SH-SY5Y (cell line): ENCODE measurements around the gene METTL24.

Experiments
- GATA2 ChIP-seq: IDR thresholded peaks from 2 replicates; pipeline ENCODE4 v1.6.1; 2011; ENCODE audit warnings: mild to moderate bottlenecking, low read depth, low read length
- GATA3 ChIP-seq: IDR thresholded peaks from 2 replicates; pipeline ENCODE4 v1.6.1; 2011; ENCODE audit warnings: low read depth, mild to moderate bottlenecking, low read length, moderate library complexity

The METTL24 gene

GRCh38 chr6:110285306-110286060 is 72.7 kb downstream of the METTL24 start:
- TF ChIP-seq GATA3 (no peak), GATA2 (no peak)

GRCh38 chr6:110284855-110285254 is 73.3 kb downstream of the METTL24 start:
- no peak for TF ChIP-seq GATA3
- no peak for TF ChIP-seq GATA2

GRCh38 chr6:110283657-110284056 is 74.5 kb downstream of the METTL24 start:
- TF ChIP-seq GATA3 (no peak), GATA2 (no peak)

GRCh38 chr6:110282412-110282811 is 75.7 kb downstream of the METTL24 start:
- TF ChIP-seq GATA3 (no peak), GATA2 (no peak)

- TF ChIP-seq GATA3: no peak
- TF ChIP-seq GATA2: no peak
These were observed 81.0 kb downstream of the METTL24 start for GRCh38 chr6:110277100-110277665.

- TF ChIP-seq GATA3 (no peak), GATA2 (no peak)
These were observed 86.5 kb downstream of the METTL24 start for GRCh38 chr6:110271732-110272022.

GRCh38 chr6:110270165-110270564 is 88.0 kb downstream of the METTL24 start:
- TF ChIP-seq GATA3 (no peak), GATA2 (no peak)

GRCh38 chr6:110269623-110270022 is 88.5 kb downstream of the METTL24 start:
- no peak for TF ChIP-seq GATA3
- no peak for TF ChIP-seq GATA2

GRCh38 chr6:110266996-110267395 is 91.2 kb downstream of the METTL24 start:
- TF ChIP-seq GATA2 (no peak), GATA3 (no peak)

- TF ChIP-seq GATA2: no peak
- no peak for TF ChIP-seq GATA3
These were observed 92.9 kb downstream of the METTL24 start for GRCh38 chr6:110265273-110265672.

GRCh38 chr6:110256366-110256765 is 101.8 kb downstream of the METTL24 start:
- TF ChIP-seq GATA3: no peak
- TF ChIP-seq GATA2: no peak

- TF ChIP-seq GATA2 (no peak), GATA3 (no peak)
These were observed 102.9 kb downstream of the METTL24 start for GRCh38 chr6:110255211-110255750.

- TF ChIP-seq GATA2 (no peak), GATA3 (no peak)
These were observed 107.3 kb downstream of the METTL24 start for GRCh38 chr6:110250838-110251237.

- TF ChIP-seq GATA3 (no peak), GATA2 (no peak)
These were observed 108.1 kb downstream of the METTL24 start for GRCh38 chr6:110250058-110250457.

- no peak for TF ChIP-seq GATA3
- no peak for TF ChIP-seq GATA2
These were observed 111.1 kb downstream of the METTL24 start for GRCh38 chr6:110246900-110247546.
